AG04450 (cell line): Measurements from ENCODE around the gene SPG11. TPM values are rescaled to one million over a fixed set of nuclear protein-coding genes. Genes with fewer than 3 reads are reported as not detected.

ENCODE experiments used
- CTCF ChIA-PET: fragments of 300-600, 350-600 bp; formaldehyde crosslinking; extraction: SDS; loops from one replicate; lab custom pipeline; 2022; ENCODE audit warnings: antibody characterized with exemption, inconsistent platforms; lab: Charles Lee
- POLR2A ChIA-PET: fragments of 350-600 bp; formaldehyde crosslinking; extraction: SDS; loops from one replicate; lab custom pipeline; 2021; ENCODE audit warnings: antibody characterized with exemption, inconsistent platforms; lab: Yijun Ruan, JAX
- DNase-seq: peaks from one replicate; pipeline ENCODE4 v3.0.0-alpha.2; 2011; ENCODE audit warnings: low read depth, low spot score
- H3K27ac ChIP-seq: one replicate; pipeline ENCODE4 v1.5.1; 2012; ENCODE audit warnings: low read depth, low read length, control low read depth
- H3K27me3 ChIP-seq: one replicate; pipeline ENCODE4 v1.6.0; 2012; ENCODE audit warnings: low read length; ENCODE audit not compliant: control insufficient read depth, insufficient read depth
- H3K4me3 ChIP-seq: 2 replicates; pipeline ENCODE4 v1.5.1; 2011; ENCODE audit warnings: mild to moderate bottlenecking, low read depth, low read length, control low read depth
- H3K9me3 ChIP-seq: 2 replicates; pipeline ENCODE4 v1.5.1; 2012; ENCODE audit warnings: low read length; ENCODE audit not compliant: control insufficient read depth, insufficient read depth
- polyA plus RNA-seq: library from polyadenylated mRNA; depleted of rRNA; stranded (reverse); fragments of >200 nt; gene quantifications from 2 replicates; pipeline ENCODE4 v1.2.3, GENCODE V29; 2011
- TF ChIP-seq, protein P1 (sequence below): IDR thresholded peaks from 2 replicates; pipeline ENCODE4 v1.5.1; 2011; ENCODE audit warnings: low read depth, low read length, control low read depth, inconsistent platforms

SPG11 gene
- polyA plus RNA-seq, 1 experiment = 39.6 TPM

DNA sequence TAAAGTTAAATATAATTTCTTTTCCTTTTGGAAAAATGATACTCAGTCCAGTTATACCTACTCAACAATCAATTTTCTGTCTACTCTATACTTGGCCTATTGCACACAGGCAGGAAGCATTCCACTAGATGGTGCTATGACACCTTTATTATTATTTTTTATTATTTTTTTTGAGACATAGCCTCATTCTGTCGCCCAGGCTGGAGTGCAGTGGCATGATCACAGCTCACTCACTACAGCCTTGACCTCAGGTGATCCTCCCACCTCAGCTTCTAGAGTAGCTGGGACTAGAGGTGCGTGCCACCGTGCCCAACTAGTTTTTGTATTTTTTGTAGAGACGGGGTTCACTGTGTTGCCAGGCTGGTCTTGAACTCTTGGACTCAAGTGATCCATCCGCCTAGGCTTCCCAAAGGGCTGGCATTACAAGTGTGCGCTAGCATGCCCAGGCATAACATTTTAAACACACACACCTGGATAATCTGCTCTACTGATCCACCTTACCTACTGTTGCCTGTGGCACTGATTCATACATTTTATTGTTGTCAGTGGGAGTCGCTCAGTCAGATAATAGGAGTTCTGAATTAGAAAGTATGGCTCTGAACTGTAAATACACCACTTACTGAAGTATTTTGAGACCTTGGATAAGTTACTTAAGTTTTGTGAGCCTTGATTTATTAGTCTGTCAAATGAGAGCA is 70.3 kb downstream of the SPG11 start:
- no peaks in the 10 kb centered on the region for H3K27me3 ChIP-seq
- TF ChIP-seq, protein P1, sequence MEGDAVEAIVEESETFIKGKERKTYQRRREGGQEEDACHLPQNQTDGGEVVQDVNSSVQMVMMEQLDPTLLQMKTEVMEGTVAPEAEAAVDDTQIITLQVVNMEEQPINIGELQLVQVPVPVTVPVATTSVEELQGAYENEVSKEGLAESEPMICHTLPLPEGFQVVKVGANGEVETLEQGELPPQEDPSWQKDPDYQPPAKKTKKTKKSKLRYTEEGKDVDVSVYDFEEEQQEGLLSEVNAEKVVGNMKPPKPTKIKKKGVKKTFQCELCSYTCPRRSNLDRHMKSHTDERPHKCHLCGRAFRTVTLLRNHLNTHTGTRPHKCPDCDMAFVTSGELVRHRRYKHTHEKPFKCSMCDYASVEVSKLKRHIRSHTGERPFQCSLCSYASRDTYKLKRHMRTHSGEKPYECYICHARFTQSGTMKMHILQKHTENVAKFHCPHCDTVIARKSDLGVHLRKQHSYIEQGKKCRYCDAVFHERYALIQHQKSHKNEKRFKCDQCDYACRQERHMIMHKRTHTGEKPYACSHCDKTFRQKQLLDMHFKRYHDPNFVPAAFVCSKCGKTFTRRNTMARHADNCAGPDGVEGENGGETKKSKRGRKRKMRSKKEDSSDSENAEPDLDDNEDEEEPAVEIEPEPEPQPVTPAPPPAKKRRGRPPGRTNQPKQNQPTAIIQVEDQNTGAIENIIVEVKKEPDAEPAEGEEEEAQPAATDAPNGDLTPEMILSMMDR = peak; percentile 57
- H3K9me3 ChIP-seq = no peaks in the 10 kb centered on the region
- H3K27ac ChIP-seq = no peak overlapping the region
- no peak overlapping the region for H3K4me3 ChIP-seq
- CTCF ChIA-PET = interaction anchor here (0.6 to 5.0 kb wide), 19 partner anchors 8 to 362 kb away, joined by 3 to 41 read pairs (median 4); partner anchors contain the start of genes SPG11 and TRIM69
- POLR2A ChIA-PET = interaction anchor here (0.6 kb wide), 1 partner anchor 14 kb away, joined by 3 read pairs; no protein-coding TSS in a partner anchor
- DNase-seq = no peak

DNA sequence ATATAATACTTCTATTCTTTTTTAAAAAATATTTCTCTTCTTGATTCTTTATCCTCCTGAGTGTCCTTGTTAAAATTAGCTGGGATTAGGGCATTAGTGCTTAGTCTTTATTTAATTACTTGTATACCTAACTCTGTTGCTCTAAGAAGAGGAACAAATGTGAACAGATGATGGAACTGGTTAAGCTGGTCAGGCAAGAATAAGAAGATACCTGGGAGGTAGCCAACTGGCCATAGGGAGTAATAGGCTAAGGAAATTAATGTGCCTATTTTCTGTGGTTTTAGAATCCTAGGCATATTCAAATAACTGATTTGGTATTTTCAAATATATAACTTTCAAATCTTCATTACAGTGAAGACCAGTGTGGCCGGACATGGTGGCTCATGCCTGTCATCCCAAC is 72.1 kb downstream of the SPG11 start:
- TF ChIP-seq, protein P1 = no peak
- H3K9me3 ChIP-seq = no peaks in the 10 kb centered on the region
- ChIA-PET POLR2A (no interaction called here), CTCF (interaction anchor here (1.7 to 5.0 kb wide), 2 partner anchors 12 to 147 kb away, joined by 12 to 41 read pairs; no protein-coding TSS in a partner anchor)
- H3K27ac ChIP-seq = no peak overlapping the region
- no peaks in the 10 kb centered on the region for H3K27me3 ChIP-seq
- DNase-seq = no peak
- H3K4me3 ChIP-seq = no peak overlapping the region

GRCh38 chr15:44588541-44588940 is 74.9 kb downstream of the SPG11 start:
- no peak for DNase-seq
- no peak overlapping the region for H3K27ac ChIP-seq
- H3K4me3 ChIP-seq = no peak overlapping the region
- ChIA-PET CTCF (interaction anchor here (1.0 to 4.9 kb wide), 3 partner anchors 11 to 150 kb away, joined by 3 to 38 read pairs (median 4); no protein-coding TSS in a partner anchor), POLR2A (no interaction called here)
- no peaks in the 10 kb centered on the region for H3K27me3 ChIP-seq
- TF ChIP-seq, protein P1 = no peak
- no peaks in the 10 kb centered on the region for H3K9me3 ChIP-seq

- DNase-seq = no peak
- H3K9me3 ChIP-seq = no peaks in the 10 kb centered on the region
- CTCF ChIA-PET = interaction anchor here (0.8 to 4.9 kb wide), 5 partner anchors 8 to 200 kb away, joined by 3 to 43 read pairs (median 5); partner anchors contain the start of gene TRIM69
These were observed 77.8 kb downstream of the SPG11 start for GRCh38 chr15:44585633-44586032.

More at GRCh38 chr15:44585633-44586032, 77.8 kb downstream of the SPG11 start:
- no peak overlapping the region for H3K4me3 ChIP-seq
- no peak overlapping the region for H3K27ac ChIP-seq
- TF ChIP-seq, protein P1 = no peak
- no peaks in the 10 kb centered on the region for H3K27me3 ChIP-seq
- POLR2A ChIA-PET = no interaction called here
